Epithelial cell of prostate (primary cell): ENCODE results near the gene SLC35C1.

Source experiments
- DNase-seq: peaks from one replicate; pipeline ENCODE4 v3.0.0-alpha.2; 2011; ENCODE audit warnings: low read depth, low spot score
- H3K27ac ChIP-seq: fragments of 450-650 bp; 2 replicates; pipeline ENCODE4 v1.5.1; 2017; ENCODE audit warnings: mild to moderate bottlenecking

Gene SLC35C1

GRCh38 chr11:45860764-45861510 lies 56.0 kb downstream of the SLC35C1 start:
- DNase-seq = no peak
- no peak overlapping the region for H3K27ac ChIP-seq
